Activated CD8-positive, alpha-beta memory T cell treated with anti-CD3 and anti-CD28 coated beads, Interleukin-2, amount 10 ng/mL, durations not matched to agents 7 days and 5 days (primary cell): Measurements from ENCODE around the gene MAN2B1. TPM values are rescaled to one million over a fixed set of nuclear protein-coding genes. Genes with fewer than 3 reads are reported as not detected.

ENCODE experiments used
- total RNA-seq, 2 experiments: library from RNA; stranded (reverse); gene quantifications; one replicate each; pipeline ENCODE4 v1.2.3, GENCODE V29; 2021

The MAN2B1 gene
- total RNA-seq, 2 experiments from 2014 or later = 102 to 118 TPM

Other genes with a start within 250 kb of the MAN2B1 start
- gene ZNF443, start 225.7 kb downstream of the MAN2B1 start, total RNA-seq = 1 to 10 TPM; 3.7 to 4.3 TPM
- 1 to 10 TPM; 1.4 to 1.9 TPM for gene ZNF709, start 181.9 kb downstream of the MAN2B1 start, total RNA-seq
- gene ZNF564, start 115.3 kb downstream of the MAN2B1 start, total RNA-seq = 10 to 100 TPM in 1 of 2 experiments, 1 to 10 TPM in 1; 9.6 to 10.6 TPM
- gene ZNF490, start 55.9 kb downstream of the MAN2B1 start, total RNA-seq = 10 to 100 TPM; 14.0 to 14.7 TPM
- 10 to 100 TPM; 30.0 to 41.5 TPM for gene ZNF791, start 55.8 kb downstream of the MAN2B1 start, total RNA-seq
- 10 to 100 TPM; 21.4 to 22.0 TPM for gene WDR83, start 65 bp upstream of the MAN2B1 start, total RNA-seq
- 100 to 1,000 TPM; 106 to 111 TPM for gene DHPS, start 15.1 kb upstream of the MAN2B1 start, total RNA-seq
- not detected for gene GNG14, start 21.3 kb upstream of the MAN2B1 start, total RNA-seq
- gene FBXW9, start 29.9 kb upstream of the MAN2B1 start, total RNA-seq = 1 to 10 TPM; 5.2 to 6.3 TPM
- 100 to 1,000 TPM; 101 to 104 TPM for gene TNPO2, start 57.2 kb upstream of the MAN2B1 start, total RNA-seq
- gene TRIR, start 67.9 kb upstream of the MAN2B1 start, total RNA-seq = 100 to 1,000 TPM; 195 to 239 TPM
- gene GET3, start 70.8 kb upstream of the MAN2B1 start, total RNA-seq = 10 to 100 TPM; 68.6 to 84.1 TPM
- gene BEST2, start 85.0 kb upstream of the MAN2B1 start, total RNA-seq = not detected
- gene HOOK2, start 108.8 kb upstream of the MAN2B1 start, total RNA-seq = 10 to 100 TPM; 16.6 to 18.2 TPM
- gene JUNB, start 124.7 kb upstream of the MAN2B1 start, total RNA-seq = 100 to 1,000 TPM; 142 to 191 TPM
- gene PRDX2, start 135.1 kb upstream of the MAN2B1 start, total RNA-seq = 100 to 1,000 TPM; 168 to 218 TPM
- gene THSD8, start 135.3 kb upstream of the MAN2B1 start, total RNA-seq = 10 to 100 TPM; 27.9 to 29.8 TPM
- gene RNASEH2A, start 139.8 kb upstream of the MAN2B1 start, total RNA-seq = 10 to 100 TPM; 53.4 to 58.8 TPM
- gene RTBDN, start 167.8 kb upstream of the MAN2B1 start, total RNA-seq = not detected
- gene MAST1, start 171.8 kb upstream of the MAN2B1 start, total RNA-seq = 1 to 10 TPM in 1 of 2 experiments, under 1 TPM in 1; 0.67 to 2.5 TPM
- gene DNASE2, start 214.7 kb upstream of the MAN2B1 start, total RNA-seq = 10 to 100 TPM; 32.5 to 34.1 TPM
- under 1 TPM; 0.29 to 0.45 TPM for gene KLF1, start 220.5 kb upstream of the MAN2B1 start, total RNA-seq
- gene GCDH, start 224.4 kb upstream of the MAN2B1 start, total RNA-seq = 10 to 100 TPM; 38.7 to 46.1 TPM